H1 (cell line): Measurements from ENCODE around the gene CRACDL. TPM values are rescaled to one million over a fixed set of nuclear protein-coding genes. Genes with fewer than 3 reads are reported as not detected.

Experiments
- BACH1 ChIP-seq: IDR thresholded peaks from 2 replicates; pipeline ENCODE4 v1.6.1; 2012; ENCODE audit warnings: low read length, improper control_type of control experiment
- CHD7 ChIP-seq: fragments of 300-600 bp; sonication (generic); IDR thresholded peaks from 2 replicates; pipeline ENCODE4 v1.7.1; 2012; ENCODE audit warnings: low read length, moderate library complexity, mild to moderate bottlenecking, inconsistent platforms; ENCODE audit not compliant: insufficient replicate concordance
- CTBP2 ChIP-seq: IDR thresholded peaks from 2 replicates; pipeline ENCODE4 v1.7.0; 2011; ENCODE audit warnings: borderline replicate concordance, mild to moderate bottlenecking, moderate library complexity, mixed read lengths, low read length; ENCODE audit not compliant: insufficient read depth, insufficient read length
- EZH2 ChIP-seq: fragments of 200-600 bp; sonication (generic); IDR thresholded peaks from 2 replicates; pipeline ENCODE4 v1.7.1; 2012; ENCODE audit warnings: low read depth, mild to moderate bottlenecking, moderate library complexity, low read length, inconsistent platforms; ENCODE audit not compliant: severe bottlenecking
- HDAC6 ChIP-seq: IDR thresholded peaks from one replicate; pipeline ENCODE4 v1.7.1; 2012; ENCODE audit warnings: low read depth, mild to moderate bottlenecking, inconsistent platforms, low read length, moderate library complexity
- JUND ChIP-seq: IDR thresholded peaks from 2 replicates; pipeline ENCODE4 v1.6.1; 2011; ENCODE audit warnings: mild to moderate bottlenecking, improper control_type of control experiment, low read length
- KDM4A ChIP-seq: IDR thresholded peaks from one replicate; pipeline ENCODE4 v1.7.1; 2012; ENCODE audit warnings: low read depth, mild to moderate bottlenecking, moderate library complexity, low read length, inconsistent platforms; ENCODE audit not compliant: severe bottlenecking
- MAFK ChIP-seq: IDR thresholded peaks from 2 replicates; pipeline ENCODE4 v1.6.1; 2012; ENCODE audit warnings: low read depth, mild to moderate bottlenecking, improper control_type of control experiment, low read length
- MAX ChIP-seq: IDR thresholded peaks from 2 replicates; pipeline ENCODE4 v1.6.1; 2012; ENCODE audit warnings: inconsistent platforms
- POLR2AphosphoS5 ChIP-seq: IDR thresholded peaks from 2 replicates; pipeline ENCODE4 v1.6.1; 2011; ENCODE audit warnings: low read depth, low read length
- RBBP5 ChIP-seq: IDR thresholded peaks from 2 replicates; pipeline ENCODE4 v1.7.1; 2012; ENCODE audit warnings: low read depth, mild to moderate bottlenecking, inconsistent platforms, low read length, moderate library complexity, borderline replicate concordance
- TAF7 ChIP-seq: optimal IDR thresholded peaks from 2 replicates; pipeline ENCODE3; 2011; ENCODE audit warnings: low read depth, mild to moderate bottlenecking, inconsistent platforms, low read length, moderate library complexity, borderline replicate concordance
- polyA plus RNA-seq, 7 experiments: library from polyadenylated mRNA; depleted of rRNA in 3 of 7; stranded (reverse) in 5 of 7; unstranded in 2 of 7; fragments of >200 nt in 5 of 7; fragments of 200-250 nt in 2 of 7; gene quantifications; 1 replicate in 5 of 7; 2 replicates in 1 of 7; 4 replicates in 1 of 7; pipeline versions ENCODE4 v1.2.1 to v1.2.3, GENCODE V29; 2011 to 2013; ENCODE audit warnings: missing spikeins in 2 of 7, mixed read lengths in 2 of 7
- total RNA-seq: library from RNA; stranded (reverse); fragmentation: NEBNext Ultra II Directional; extraction: Animal tissue kit (Norgen Biotek cat#: 25700); gene quantifications from 2 replicates; pipeline ENCODE4 v1.2.1, GENCODE V29; 2021

The CRACDL gene
- total and polyA plus RNA-seq, 2 of the 8 experiments (the other 6 are each of a cell fraction or from before 2014, with no cell fraction given), result 0.07 to 0.38 TPM

GRCh38 chr2:98804736-98805135, 131.3 kb downstream of the CRACDL start (continued):
- TF ChIP-seq CHD7, result no peak
- TF ChIP-seq RBBP5, result no peak
- no peak for TF ChIP-seq HDAC6
- no peak for TF ChIP-seq POLR2AphosphoS5
- no peak for TF ChIP-seq EZH2
- no peak for TF ChIP-seq MAFK
- no peak for TF ChIP-seq CTBP2
- no peak for TF ChIP-seq JUND
- no peak for TF ChIP-seq MAX
- TF ChIP-seq BACH1, result no peak
- TF ChIP-seq TAF7, result no peak
- TF ChIP-seq KDM4A, result no peak
